Vagina (tissue), 2 donors: ENCODE data around the gene SHANK1.

ENCODE experiments used
- POLR2A ChIP-seq, 2 donors: fragments of 450-650 bp; IDR thresholded peaks; one replicate each; pipeline ENCODE4 v1.6.1; 2017; ENCODE audit warnings: antibody characterized with exemption in 2 of 2, mild to moderate bottlenecking in 2 of 2, moderate library complexity in 2 of 2
- TF ChIP-seq, protein P1 (sequence below), 3 experiments: fragments of 450-650 bp in 2 of 3; fragments of 200-600 bp in 1 of 3; sonication (generic) in 1 of 3; IDR thresholded peaks; one replicate each; pipeline ENCODE4 v1.5.1; 2017 to 2019; ENCODE audit warnings: antibody characterized with exemption in 3 of 3, mild to moderate bottlenecking in 2 of 3, moderate library complexity in 2 of 3

GRCh38 chr19:50636317-50637085, 83.1 kb downstream of the SHANK1 start:
- TF ChIP-seq, protein P1, sequence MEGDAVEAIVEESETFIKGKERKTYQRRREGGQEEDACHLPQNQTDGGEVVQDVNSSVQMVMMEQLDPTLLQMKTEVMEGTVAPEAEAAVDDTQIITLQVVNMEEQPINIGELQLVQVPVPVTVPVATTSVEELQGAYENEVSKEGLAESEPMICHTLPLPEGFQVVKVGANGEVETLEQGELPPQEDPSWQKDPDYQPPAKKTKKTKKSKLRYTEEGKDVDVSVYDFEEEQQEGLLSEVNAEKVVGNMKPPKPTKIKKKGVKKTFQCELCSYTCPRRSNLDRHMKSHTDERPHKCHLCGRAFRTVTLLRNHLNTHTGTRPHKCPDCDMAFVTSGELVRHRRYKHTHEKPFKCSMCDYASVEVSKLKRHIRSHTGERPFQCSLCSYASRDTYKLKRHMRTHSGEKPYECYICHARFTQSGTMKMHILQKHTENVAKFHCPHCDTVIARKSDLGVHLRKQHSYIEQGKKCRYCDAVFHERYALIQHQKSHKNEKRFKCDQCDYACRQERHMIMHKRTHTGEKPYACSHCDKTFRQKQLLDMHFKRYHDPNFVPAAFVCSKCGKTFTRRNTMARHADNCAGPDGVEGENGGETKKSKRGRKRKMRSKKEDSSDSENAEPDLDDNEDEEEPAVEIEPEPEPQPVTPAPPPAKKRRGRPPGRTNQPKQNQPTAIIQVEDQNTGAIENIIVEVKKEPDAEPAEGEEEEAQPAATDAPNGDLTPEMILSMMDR (IDR thresholded peaks at IDR 0.05) = no peak
- no peak for TF ChIP-seq POLR2A (IDR thresholded peaks at IDR 0.05)
